GM19452 (cell line): ENCODE results near the gene ADAM29.
"Not testable (repeated sequence)": the region's sequence is repeated elsewhere in the genome, so short reads cannot be mapped to it uniquely, and the experiment has no call there.

Experiments
- ATAC-seq: cut with Tn5 transposase; IDR thresholded peaks from one replicate; pipeline ENCODE4 v1.9.1; 2021; ENCODE audit not compliant: unreplicated experiment

Gene ADAM29

GRCh38 chr4:174946246-174946645 lies 28.1 kb downstream of the ADAM29 start:
- ATAC-seq: no peak

DNA sequence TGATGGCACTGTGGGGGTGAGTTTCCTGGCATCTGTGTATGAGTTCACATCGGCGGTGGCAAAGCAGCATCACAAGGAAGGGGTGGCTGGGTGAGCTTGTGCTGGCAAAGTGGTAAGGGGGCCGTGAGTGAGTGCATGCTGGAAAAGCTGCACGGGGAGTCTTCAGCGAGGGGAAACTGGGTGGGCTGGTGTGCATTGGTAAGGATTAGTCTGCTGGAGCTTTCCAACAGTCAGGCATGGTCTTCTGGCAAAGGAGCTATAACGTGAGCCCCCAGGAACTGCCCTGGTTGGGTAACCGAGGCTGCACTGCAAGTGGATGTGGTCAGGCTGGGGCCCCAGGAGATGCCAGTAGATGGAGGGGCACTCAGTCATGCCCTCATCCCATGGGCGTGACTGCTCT lies 30.7 kb downstream of the ADAM29 start:
- no peak for ATAC-seq

DNA sequence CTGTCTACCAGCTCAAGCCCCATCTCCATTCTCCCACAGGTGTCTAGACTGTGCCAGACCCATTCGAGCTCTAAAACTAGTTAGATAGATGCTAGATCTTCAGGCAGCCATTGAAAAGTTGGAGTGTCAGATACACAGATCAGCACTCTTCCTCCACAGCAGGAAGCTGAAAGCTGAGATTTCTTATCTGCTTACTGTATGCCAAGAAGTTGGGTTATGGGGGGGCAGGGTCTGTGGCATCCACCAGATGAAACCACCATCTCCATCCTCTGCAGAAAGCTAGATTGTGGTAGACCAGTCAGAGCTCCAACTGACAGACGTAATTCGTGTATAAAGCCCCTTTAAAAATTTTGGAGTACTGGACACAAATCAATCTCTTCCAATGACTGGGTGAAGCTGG lies 54.8 kb downstream of the ADAM29 start:
- ATAC-seq: no peak

- ATAC-seq: no peak
Observed at GRCh38 chr4:174973336-174973735, 55.2 kb downstream of the ADAM29 start.

GRCh38 chr4:174983128-174983750 lies 65.1 kb downstream of the ADAM29 start:
- no peak for ATAC-seq

DNA sequence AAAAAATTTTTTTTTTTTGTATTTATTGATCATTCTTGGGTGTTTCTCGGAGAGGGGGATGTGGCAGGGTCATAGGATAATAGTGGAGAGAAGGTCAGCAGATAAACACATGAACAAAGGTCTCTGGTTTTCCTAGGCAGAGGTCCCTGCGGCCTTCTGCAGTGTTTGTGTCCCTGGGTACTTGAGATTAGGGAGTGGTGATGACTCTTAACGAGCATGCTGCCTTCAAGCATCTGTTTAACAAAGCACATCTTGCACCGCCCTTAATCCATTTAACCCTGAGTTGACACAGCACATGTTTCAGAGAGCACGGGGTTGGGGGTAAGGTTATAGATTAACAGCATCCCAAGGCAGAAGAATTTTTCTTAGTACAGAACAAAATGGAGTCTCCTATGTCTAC lies 65.7 kb downstream of the ADAM29 start:
- not testable (repeated sequence) for ATAC-seq

- ATAC-seq: no peak
Observed at GRCh38 chr4:174989791-174990190, 71.6 kb downstream of the ADAM29 start.

DNA sequence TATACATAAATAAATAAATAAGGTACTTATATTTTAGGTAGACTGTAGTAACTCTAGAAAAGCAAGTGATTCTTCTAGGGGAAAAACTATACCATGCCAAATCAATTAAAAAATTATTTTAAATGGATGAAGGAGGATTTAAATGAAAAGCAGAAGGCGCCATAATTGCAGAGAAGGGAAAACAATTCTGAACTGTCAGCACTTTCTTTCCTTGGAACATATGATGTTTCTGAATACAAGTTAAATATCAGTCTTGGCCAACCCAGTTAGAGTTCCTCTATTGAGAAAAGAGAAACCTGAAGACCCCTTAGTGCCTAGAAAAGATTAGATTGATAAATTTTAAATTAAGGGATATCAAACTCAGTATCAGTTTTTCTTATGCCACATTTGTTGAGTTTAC lies 75.8 kb downstream of the ADAM29 start:
- no peak for ATAC-seq

DNA sequence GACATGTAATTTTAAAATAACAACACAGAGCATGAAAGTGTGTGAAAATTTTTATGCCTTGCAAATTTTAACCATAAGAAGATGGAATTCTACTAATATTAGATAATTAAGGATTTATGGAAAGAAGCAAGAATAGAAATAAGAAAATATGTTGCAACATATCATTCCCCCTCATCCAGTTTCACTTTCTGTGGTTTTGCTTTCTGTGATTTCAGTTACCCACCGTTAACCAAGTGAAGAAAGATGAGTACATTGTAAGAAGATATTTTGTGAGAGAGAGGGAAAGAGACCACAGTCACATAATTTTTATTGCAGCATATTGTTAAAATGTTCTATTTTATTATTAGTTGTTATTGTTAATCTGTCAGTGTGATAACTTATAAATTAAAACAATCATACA lies 77.9 kb downstream of the ADAM29 start:
- no peak for ATAC-seq

DNA sequence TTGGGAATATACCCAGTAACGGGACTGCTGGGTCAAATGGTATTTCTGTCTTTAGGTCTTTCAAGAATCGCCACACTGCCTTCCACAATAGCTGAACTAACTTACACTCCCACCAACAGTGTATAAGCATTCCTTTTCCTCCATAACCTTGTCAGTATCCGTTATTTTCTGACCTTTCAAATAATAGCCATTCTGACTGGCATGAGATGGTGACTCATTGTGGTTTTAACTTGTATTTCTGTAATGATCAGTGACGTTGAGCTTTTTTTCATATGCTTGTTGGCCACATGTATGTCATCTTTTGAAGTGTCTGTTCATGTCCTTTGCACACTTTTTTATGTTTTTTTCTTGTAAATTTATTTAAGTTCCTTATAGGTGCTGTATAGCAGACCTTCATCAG lies 81.2 kb downstream of the ADAM29 start:
- ATAC-seq: no peak

DNA sequence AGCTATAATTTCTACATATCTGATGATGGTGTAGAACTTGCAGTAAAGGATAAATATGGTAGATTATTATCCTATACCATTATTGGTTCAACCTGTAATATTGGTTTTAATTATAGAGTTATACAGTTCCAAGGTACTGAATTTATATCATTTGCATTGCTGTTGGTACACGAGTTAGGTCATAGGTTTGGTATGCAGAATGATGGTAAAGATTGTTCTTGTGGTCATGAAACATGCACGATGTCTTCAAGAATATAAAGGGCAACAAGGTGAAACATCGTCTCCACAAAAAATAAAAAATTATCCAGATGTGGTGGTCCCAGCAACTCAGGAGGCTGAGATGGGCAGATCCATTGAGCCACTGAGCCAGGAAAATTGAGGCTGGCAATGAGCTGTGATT lies 99.6 kb downstream of the ADAM29 start:
- no peak for ATAC-seq

- ATAC-seq: not testable (repeated sequence)
Observed at GRCh38 chr4:175019447-175019846, 101.3 kb downstream of the ADAM29 start.
